KMS-11 (cell line): ENCODE results near the gene ATF7.
"Not testable (repeated sequence)": the region's sequence is repeated elsewhere in the genome, so short reads cannot be mapped to it uniquely, and the experiment has no call there.

Source experiments
- H2AFZ ChIP-seq: fragments of 200-600 bp; sonication (generic); 2 replicates; pipeline ENCODE4 v1.6.1; 2016; ENCODE audit warnings: antibody characterized with exemption, mixed run types, low read depth
- H3K27ac ChIP-seq: fragments of 200-600 bp; sonication (generic); 2 replicates; pipeline ENCODE4 v1.6.1; 2016; ENCODE audit warnings: mild to moderate bottlenecking, mixed run types
- H3K27me3 ChIP-seq: fragments of 200-600 bp; sonication (generic); 2 replicates; pipeline ENCODE4 v1.6.1; 2017; ENCODE audit warnings: mild to moderate bottlenecking, low read depth, mixed run types, moderate library complexity; ENCODE audit not compliant: insufficient read depth
- H3K36me3 ChIP-seq: fragments of 200-600 bp; sonication (generic); 2 replicates; pipeline ENCODE4 v1.6.1; 2017; ENCODE audit warnings: mild to moderate bottlenecking, mixed run types; ENCODE audit not compliant: insufficient read depth
- H3K4me1 ChIP-seq: fragments of 200-600 bp; sonication (generic); 2 replicates; pipeline ENCODE4 v1.6.1; 2016; ENCODE audit warnings: mild to moderate bottlenecking, low read depth, mixed run types; ENCODE audit not compliant: poor library complexity, severe bottlenecking
- H3K4me2 ChIP-seq: fragments of 200-600 bp; sonication (generic); 2 replicates; pipeline ENCODE4 v1.7.0; 2016; ENCODE audit warnings: mild to moderate bottlenecking, mixed run types
- H3K4me3 ChIP-seq: fragments of 200-600 bp; sonication (generic); IDR thresholded peaks from 2 replicates; pipeline ENCODE4 v1.6.1; 2017; ENCODE audit warnings: low read depth, low read length, mixed read lengths; ENCODE audit not compliant: insufficient read depth
- H3K79me2 ChIP-seq: fragments of 200-600 bp; sonication (generic); 2 replicates; pipeline ENCODE4 v1.6.1; 2016; ENCODE audit warnings: low read depth, mixed run types; ENCODE audit not compliant: insufficient read depth
- H3K9ac ChIP-seq: fragments of 200-600 bp; sonication (generic); 2 replicates; pipeline ENCODE4 v1.6.1; 2016; ENCODE audit warnings: mild to moderate bottlenecking, mixed run types
- H4K20me1 ChIP-seq: fragments of 200-600 bp; sonication (generic); 2 replicates; pipeline ENCODE4 v1.6.1; 2016; ENCODE audit warnings: mild to moderate bottlenecking, mixed run types; ENCODE audit not compliant: insufficient read depth
- CTCF ChIP-seq: fragments of 200-600 bp; sonication (generic); conservative IDR thresholded peaks from 2 replicates; pipeline ENCODE4 v1.6.1; 2017; ENCODE audit warnings: low read depth, mild to moderate bottlenecking, antibody characterized with exemption, low read length, moderate library complexity, mixed read lengths

ATF7 gene

GRCh38 chr12:53602176-53602864, 23.9 kb downstream of the ATF7 start:
- H3K79me2 ChIP-seq: peaks cover 13% of the 10 kb centered on the region; the same call in 1 of the 2 replicates
- no peaks in the 10 kb centered on the region for H4K20me1 ChIP-seq

GRCh38 chr12:53601296-53601847, 24.8 kb downstream of the ATF7 start:
- Histone ChIP-seq H3K27me3 (no peaks in the 10 kb centered on the region), H3K4me2 (no peak overlapping the region), H3K9ac (no peak overlapping the region), H4K20me1 (no peaks in the 10 kb centered on the region), H3K27ac (no peak overlapping the region), H3K4me3 (no peak overlapping the region), H3K4me1 (peaks cover 4% of the 10 kb centered on the region), H3K79me2 (peaks cover 10% of the 10 kb centered on the region; the same call in 1 of the 2 replicates), H2AFZ (no peak overlapping the region), H3K36me3 (no peaks in the 10 kb centered on the region)
- TF ChIP-seq CTCF: no peak

More at GRCh38 chr12:53602176-53602864, 23.9 kb downstream of the ATF7 start:
- Histone ChIP-seq H3K27me3 (no peaks in the 10 kb centered on the region), H2AFZ (no peak overlapping the region), H3K36me3 (no peaks in the 10 kb centered on the region), H3K4me1 (peaks cover 6% of the 10 kb centered on the region), H3K9ac (no peak overlapping the region), H3K4me3 (no peak overlapping the region), H3K27ac (no peak overlapping the region), H3K4me2 (no peak overlapping the region)
- no peak for TF ChIP-seq CTCF

- Histone ChIP-seq H4K20me1 (no peaks in the 10 kb centered on the region), H3K4me3 (no peak overlapping the region), H3K27ac (no peak overlapping the region), H3K4me2 (no peak overlapping the region), H3K9ac (no peak overlapping the region), H3K27me3 (no peaks in the 10 kb centered on the region), H3K4me1 (peaks cover 4% of the 10 kb centered on the region), H3K36me3 (no peaks in the 10 kb centered on the region), H3K79me2 (peaks cover 10% of the 10 kb centered on the region; the same call in 1 of the 2 replicates), H2AFZ (no peak overlapping the region)
- no peak for TF ChIP-seq CTCF
Observed at GRCh38 chr12:53600490-53601295, 25.5 kb downstream of the ATF7 start.

GRCh38 chr12:53599579-53599978, 26.6 kb downstream of the ATF7 start:
- no peak overlapping the region for H2AFZ ChIP-seq

GRCh38 chr12:53598971-53599370, 27.2 kb downstream of the ATF7 start:
- H3K9ac ChIP-seq, H3K79me2 ChIP-seq, H3K4me2 ChIP-seq, H3K36me3 ChIP-seq, H3K4me3 ChIP-seq, H3K27me3 ChIP-seq, H4K20me1 ChIP-seq, H3K27ac ChIP-seq, H3K4me1 ChIP-seq, H2AFZ ChIP-seq: not testable (repeated sequence)

More at GRCh38 chr12:53599579-53599978, 26.6 kb downstream of the ATF7 start:
- Histone ChIP-seq H3K4me2 (no peak overlapping the region), H3K27ac (no peak overlapping the region), H4K20me1 (no peaks in the 10 kb centered on the region), H3K36me3 (no peaks in the 10 kb centered on the region), H3K4me1 (peaks cover 4% of the 10 kb centered on the region), H3K27me3 (no peaks in the 10 kb centered on the region), H3K9ac (no peak overlapping the region), H3K79me2 (peaks cover 10% of the 10 kb centered on the region; the same call in 1 of the 2 replicates), H3K4me3 (no peak overlapping the region)
- TF ChIP-seq CTCF: no peak
